HepG2 (cell line): ENCODE results near the gene TNP2. TPM values are rescaled to one million over a fixed set of nuclear protein-coding genes. Genes with fewer than 3 reads are reported as not detected.

Experiments used
- AKNA ChIP-seq: sonication (generic); formaldehyde crosslinking; IDR thresholded peaks from 2 replicates; pipeline ENCODE4 v1.4.0; 2020; ENCODE audit warnings: missing genetic modification reagents, borderline replicate concordance
- CENPX ChIP-seq: sonication (generic); formaldehyde crosslinking; IDR thresholded peaks from 2 replicates; pipeline ENCODE4 v1.9.0; 2021; ENCODE audit warnings: mild to moderate bottlenecking, missing genetic modification reagents, moderate library complexity
- CHD2 ChIP-seq: IDR thresholded peaks from 2 replicates; pipeline ENCODE4 v1.6.1; 2011; ENCODE audit warnings: low read depth, low read length, improper control_type of control experiment
- CREBL2 ChIP-seq: sonication (generic); formaldehyde crosslinking; IDR thresholded peaks from 2 replicates; pipeline ENCODE4 v1.8.1; 2023; ENCODE audit warnings: missing genetic modification reagents, mild to moderate bottlenecking, borderline replicate concordance
- CSRNP1 ChIP-seq: sonication (generic); formaldehyde crosslinking; IDR thresholded peaks from 2 replicates; pipeline ENCODE4 v1.8.1; 2023; ENCODE audit warnings: mild to moderate bottlenecking, missing genetic modification reagents
- CSRNP2 ChIP-seq: sonication (generic); formaldehyde crosslinking; conservative IDR thresholded peaks from 2 replicates; pipeline ENCODE4 v1.8.0; 2022; ENCODE audit warnings: low read depth, missing genetic modification reagents
- DMAP1 ChIP-seq: IDR thresholded peaks from 2 replicates; pipeline ENCODE4 v1.6.1; 2016
- E2F5 ChIP-seq: sonication (generic); formaldehyde crosslinking; conservative IDR thresholded peaks from 2 replicates; pipeline ENCODE4 v1.4.0; 2020; ENCODE audit warnings: missing genetic modification reagents
- MEIS1 ChIP-seq: sonication (generic); formaldehyde crosslinking; IDR thresholded peaks from 2 replicates; pipeline ENCODE4 v1.9.0; 2021; ENCODE audit warnings: mild to moderate bottlenecking, missing genetic modification reagents, moderate library complexity, borderline replicate concordance
- MIXL1 ChIP-seq: IDR thresholded peaks from 2 replicates; pipeline ENCODE4 v1.6.1; 2016
- SAP130 ChIP-seq: IDR thresholded peaks from 2 replicates; pipeline ENCODE4 v1.6.1; 2016; ENCODE audit warnings: low read depth
- THAP9 ChIP-seq: sonication (generic); formaldehyde crosslinking; IDR thresholded peaks from 2 replicates; pipeline ENCODE4; 2020; ENCODE audit warnings: missing genetic modification reagents, mild to moderate bottlenecking, borderline replicate concordance
- ZNF558 ChIP-seq: sonication (generic); formaldehyde crosslinking; IDR thresholded peaks from 2 replicates; pipeline ENCODE4 v1.9.0; 2022; ENCODE audit warnings: mild to moderate bottlenecking, missing genetic modification reagents, borderline replicate concordance
- ZNF616 ChIP-seq: sonication (generic); formaldehyde crosslinking; IDR thresholded peaks from 2 replicates; pipeline ENCODE4 v1.5.0; 2020; ENCODE audit warnings: low read depth, mild to moderate bottlenecking, missing genetic modification reagents
- ZNF644 ChIP-seq: IDR thresholded peaks from 2 replicates; pipeline ENCODE4 v1.6.1; 2016; ENCODE audit warnings: low read depth
- ZNF75D ChIP-seq: sonication (generic); formaldehyde crosslinking; IDR thresholded peaks from 2 replicates; pipeline ENCODE4 v1.8.1; 2023; ENCODE audit warnings: missing genetic modification reagents, mild to moderate bottlenecking, borderline replicate concordance
- polyA plus RNA-seq, 8 experiments: library from polyadenylated mRNA; depleted of rRNA in 3 of 8; stranded (reverse) in 7 of 8; unstranded in 1 of 8; fragments of >200 nt; fragmentation: Illumina TruSeq in 4 of 8; extraction: Trizol in 4 of 8; gene quantifications; 2 replicates each; pipeline versions ENCODE4 v1.2.1 to v1.2.3, GENCODE V29; 2011 to 2016; ENCODE audit warnings: low read depth in 4 of 8, missing spikeins in 1 of 8, mixed read lengths in 1 of 8; ENCODE audit not compliant: insufficient read depth in 1 of 8
- total RNA-seq, 5 experiments: library from RNA; depleted of rRNA; stranded (reverse); fragments of >200 nt; fragmentation: Illumina TruSeq; extraction: Trizol; gene quantifications; 2 replicates each; pipeline ENCODE4 v1.2.3, GENCODE V29; 2016; ENCODE audit warnings: low read depth in 1 of 5

Gene TNP2
- total and polyA plus RNA-seq, 2 of the 13 experiments (the other 11 are each of a cell fraction or from before 2014, with no cell fraction given) = not detected

- TF ChIP-seq ZNF558 (CRISPR knock-in tag) (no peak), SAP130 (CRISPR knock-in tag) (peak; percentile 77), AKNA (peak; percentile 41; the same call in 1 of the 2 replicates), CENPX (no peak), CSRNP1 (CRISPR knock-in tag) (peak; percentile 65; the same call in 1 of the 2 replicates), CREBL2 (no peak; the same call in 1 of the 2 replicates), CHD2 (no peak; the same call in 1 of the 2 replicates), MEIS1 (CRISPR knock-in tag) (peak; percentile 90), DMAP1 (CRISPR knock-in tag) (no peak), ZNF616 (CRISPR knock-in tag) (no peak), ZNF644 (CRISPR knock-in tag) (peak; percentile 74; the same call in 1 of the 2 replicates), ZNF75D (CRISPR knock-in tag) (no peak), MIXL1 (CRISPR knock-in tag) (peak; percentile 77), E2F5 (no peak), THAP9 (CRISPR knock-in tag) (peak; percentile 82), CSRNP2 (no peak)
Observed at GRCh38 chr16:11257131-11257938, 11.8 kb downstream of the TNP2 start (continued).
